H1 (cell line): ENCODE measurements around the gene KLK5. TPM values are rescaled to one million over a fixed set of nuclear protein-coding genes. Genes with fewer than 3 reads are reported as not detected.

Source experiments
- CTCF ChIA-PET: fragments of 300-600 bp; sonication (Branson Sonifier 250); formaldehyde crosslinking; loops from one replicate; lab custom pipeline; 2021; ENCODE audit not compliant: partially characterized antibody; lab: Charles Lee
- POLR2A ChIA-PET: fragments of 300-600 bp; sonication (Branson Sonifier 250); formaldehyde crosslinking; loops from one replicate; lab custom pipeline; 2021; ENCODE audit warnings: inconsistent platforms; ENCODE audit not compliant: partially characterized antibody; lab: Charles Lee
- DNase-seq, 2 experiments: peaks; one replicate each; pipeline versions ENCODE4 v3.0.0 to v3.0.0-alpha.2; 2010 to 2022; ENCODE audit warnings: low spot score in 2 of 2, low read depth in 1 of 2, mixed read lengths in 1 of 2
- FAIRE-seq: peaks from 2 replicates; lab custom pipeline; 2011; peaks lifted over from hg19 to GRCh38; lab: Jason Lieb, UNC
- H2AFZ ChIP-seq: 2 replicates; pipeline ENCODE4 v1.8.1; 2012; ENCODE audit warnings: low read length, inconsistent platforms
- H2AK5ac ChIP-seq: 2 replicates; pipeline ENCODE4 v1.6.1; 2013; ENCODE audit warnings: low read depth, low read length
- H2BK120ac ChIP-seq: replicated peaks from 2 replicates; pipeline ENCODE3; 2013; ENCODE audit warnings: low read depth, low read length, inconsistent platforms
- H2BK12ac ChIP-seq: 2 replicates; pipeline ENCODE4 v1.6.1; 2013; ENCODE audit warnings: low read depth, low read length
- H2BK15ac ChIP-seq: 2 replicates; pipeline ENCODE4 v1.6.1; 2013; ENCODE audit warnings: low read length
- H2BK20ac ChIP-seq: 2 replicates; pipeline ENCODE4 v1.6.1; 2013; ENCODE audit warnings: low read length
- H2BK5ac ChIP-seq: 2 replicates; pipeline ENCODE4 v1.6.1; 2013; ENCODE audit warnings: low read depth, low read length
- H3K14ac ChIP-seq: 2 replicates; pipeline ENCODE4 v1.6.1; 2013; ENCODE audit warnings: inconsistent platforms; ENCODE audit not compliant: insufficient read length
- H3K18ac ChIP-seq: 2 replicates; pipeline ENCODE4 v1.6.1; 2013; ENCODE audit warnings: low read length; ENCODE audit errors: extremely low read depth
- H3K23ac ChIP-seq: 2 replicates; pipeline ENCODE4 v1.6.1; 2013; ENCODE audit warnings: inconsistent platforms; ENCODE audit not compliant: insufficient read length
- H3K23me2 ChIP-seq: 2 replicates; pipeline ENCODE4 v1.6.1; 2013; ENCODE audit warnings: low read depth, low read length
- H3K27ac ChIP-seq: 2 replicates; pipeline ENCODE4 v1.6.1; 2011; ENCODE audit warnings: low read depth, low read length, inconsistent platforms
- H3K27me3 ChIP-seq, 4 experiments: replicated peaks in 1 of 4; 1 replicate in 1 of 4; 2 replicates in 3 of 4; pipeline versions ENCODE4 v1.6.1 to v1.8.1; 2011 to 2013; ENCODE audit warnings: low read length in 3 of 4, mild to moderate bottlenecking in 3 of 4, inconsistent platforms in 2 of 4, mixed read lengths in 2 of 4, moderate library complexity in 1 of 4; ENCODE audit not compliant: control insufficient read depth in 3 of 4, insufficient read depth in 3 of 4; ENCODE audit errors: extremely low read depth in 1 of 4
- H3K36me3 ChIP-seq, 4 experiments: 2 replicates each; pipeline versions ENCODE4 v1.6.1 to v1.8.1; 2011 to 2013; ENCODE audit warnings: mild to moderate bottlenecking in 4 of 4, low read length in 3 of 4, moderate library complexity in 2 of 4, control low read depth in 1 of 4, inconsistent platforms in 1 of 4; ENCODE audit not compliant: insufficient read depth in 4 of 4, control insufficient read depth in 2 of 4
- H3K4ac ChIP-seq: replicated peaks from 2 replicates; pipeline ENCODE3; 2013; ENCODE audit warnings: low read length, low read depth, mixed read lengths, inconsistent platforms; ENCODE audit not compliant: insufficient read length
- H3K4me1 ChIP-seq, 4 experiments: replicated peaks in 1 of 4; 1 replicate in 1 of 4; 2 replicates in 3 of 4; pipeline versions ENCODE4 v1.6.1 to v1.8.1; 2011 to 2013; ENCODE audit warnings: low read length in 3 of 4, inconsistent platforms in 2 of 4, mixed read lengths in 1 of 4; ENCODE audit not compliant: insufficient read depth in 4 of 4, control insufficient read depth in 3 of 4
- H3K4me2 ChIP-seq, 2 experiments: 2 replicates each; pipeline versions ENCODE4 v1.6.1 to v1.8.1; 2011 to 2013; ENCODE audit warnings: low read depth in 2 of 2, low read length in 2 of 2, control low read depth in 1 of 2, inconsistent platforms in 1 of 2, mild to moderate bottlenecking in 1 of 2; ENCODE audit not compliant: insufficient read depth in 1 of 2
- H3K4me3 ChIP-seq, 4 experiments: fragments of 200-600, 300-600 bp in 1 of 4; sonication (generic), shearing (Covaris generic), sonication (Bioruptor Twin) in 1 of 4; 2 replicates each; pipeline versions ENCODE4 v1.5.1 to v1.8.1; 2011 to 2016; ENCODE audit warnings: low read length in 4 of 4, low read depth in 3 of 4, control low read depth in 2 of 4, inconsistent platforms in 2 of 4, mild to moderate bottlenecking in 2 of 4, mixed read lengths in 1 of 4, moderate library complexity in 1 of 4; ENCODE audit not compliant: insufficient read depth in 2 of 4; ENCODE audit errors: extremely low read depth in 1 of 4
- H3K56ac ChIP-seq: replicated peaks from 2 replicates; pipeline ENCODE3; 2013; ENCODE audit warnings: low read depth, mild to moderate bottlenecking, mixed read lengths, low read length, inconsistent platforms; ENCODE audit not compliant: insufficient read length
- H3K79me1 ChIP-seq: 2 replicates; pipeline ENCODE4 v1.6.1; 2013; ENCODE audit warnings: low read depth, low read length, control low read depth
- H3K79me2 ChIP-seq, 2 experiments: 2 replicates each; pipeline versions ENCODE4 v1.6.1 to v1.8.1; 2012 to 2013; ENCODE audit warnings: low read length in 2 of 2, mild to moderate bottlenecking in 2 of 2, inconsistent platforms in 1 of 2; ENCODE audit not compliant: insufficient read depth in 2 of 2, control insufficient read depth in 1 of 2
- H3K9ac ChIP-seq, 4 experiments: replicated peaks in 1 of 4; 1 replicate in 1 of 4; 2 replicates in 3 of 4; pipeline versions ENCODE4 v1.6.1 to v1.8.1; 2011 to 2013; ENCODE audit warnings: low read depth in 3 of 4, low read length in 3 of 4, control low read depth in 2 of 4, mild to moderate bottlenecking in 2 of 4, moderate library complexity in 2 of 4, inconsistent platforms in 1 of 4; ENCODE audit errors: extremely low read depth in 1 of 4
- H3K9me3 ChIP-seq, 2 experiments: 2 replicates each; pipeline versions ENCODE4 v1.6.1 to v1.8.1; 2012 to 2013; ENCODE audit warnings: mild to moderate bottlenecking in 2 of 2, moderate library complexity in 2 of 2, control low read depth in 1 of 2, inconsistent platforms in 1 of 2, low read depth in 1 of 2, low read length in 1 of 2, mixed read lengths in 1 of 2; ENCODE audit not compliant: insufficient read depth in 2 of 2
- H4K20me1 ChIP-seq, 2 experiments: replicated peaks in 1 of 2; 2 replicates each; pipeline versions ENCODE3 to v1.8.1; 2011 to 2013; ENCODE audit warnings: inconsistent platforms in 2 of 2, low read length in 2 of 2, mild to moderate bottlenecking in 1 of 2; ENCODE audit not compliant: insufficient read depth in 2 of 2, control insufficient read depth in 1 of 2
- H4K5ac ChIP-seq: 2 replicates; pipeline ENCODE4 v1.6.1; 2013; ENCODE audit warnings: low read length, low read depth, mixed read lengths, inconsistent platforms; ENCODE audit not compliant: insufficient read length
- H4K8ac ChIP-seq: 2 replicates; pipeline ENCODE4 v1.8.0; 2013; ENCODE audit warnings: mild to moderate bottlenecking, moderate library complexity, low read length, inconsistent platforms; ENCODE audit not compliant: insufficient read depth; ENCODE audit errors: extremely low read depth
- H4K91ac ChIP-seq: replicated peaks from 2 replicates; pipeline ENCODE3; 2013; ENCODE audit warnings: low read length, mixed read lengths, inconsistent platforms; ENCODE audit not compliant: insufficient read length
- SUZ12 ChIP-seq: fragments of 200-600 bp; sonication (generic); IDR thresholded peaks from 2 replicates; pipeline ENCODE4 v1.6.1; 2012; ENCODE audit warnings: mild to moderate bottlenecking, inconsistent platforms, low read length, moderate library complexity, mixed read lengths
- WGBS, 2 experiments: shearing (Covaris generic) in 1 of 2; methylation state at CpG; one replicate each; pipeline versions ENCODE4 v1.1.6 to v1.1.7; 2013 to 2015; ENCODE audit warnings: low lambda C conversion rate in 2 of 2, mixed read lengths in 2 of 2, inconsistent platforms in 1 of 2, low coverage in 1 of 2, missing lambda C conversion rate in 1 of 2; ENCODE audit not compliant: insufficient replicate concordance in 2 of 2, insufficient coverage in 1 of 2, insufficient read length in 1 of 2; ENCODE audit errors: extremely low coverage in 1 of 2, missing lambda C conversion rate in 1 of 2; 5-methylcytosine and 5-hydroxymethylcytosine counted together
- polyA plus RNA-seq, 7 experiments: library from polyadenylated mRNA; depleted of rRNA in 3 of 7; stranded (reverse) in 5 of 7; unstranded in 2 of 7; fragments of >200 nt in 5 of 7; fragments of 200-250 nt in 2 of 7; gene quantifications; 1 replicate in 5 of 7; 2 replicates in 1 of 7; 4 replicates in 1 of 7; pipeline versions ENCODE4 v1.2.1 to v1.2.3, GENCODE V29; 2011 to 2013; ENCODE audit warnings: missing spikeins in 2 of 7, mixed read lengths in 2 of 7
- total RNA-seq: library from RNA; stranded (reverse); fragmentation: NEBNext Ultra II Directional; extraction: Animal tissue kit (Norgen Biotek cat#: 25700); gene quantifications from 2 replicates; pipeline ENCODE4 v1.2.1, GENCODE V29; 2021

KLK5 gene
- total and polyA plus RNA-seq, 2 of the 8 experiments (the other 6 are each of a cell fraction or from before 2014, with no cell fraction given), result 0.76 to 2.0 TPM

DNA sequence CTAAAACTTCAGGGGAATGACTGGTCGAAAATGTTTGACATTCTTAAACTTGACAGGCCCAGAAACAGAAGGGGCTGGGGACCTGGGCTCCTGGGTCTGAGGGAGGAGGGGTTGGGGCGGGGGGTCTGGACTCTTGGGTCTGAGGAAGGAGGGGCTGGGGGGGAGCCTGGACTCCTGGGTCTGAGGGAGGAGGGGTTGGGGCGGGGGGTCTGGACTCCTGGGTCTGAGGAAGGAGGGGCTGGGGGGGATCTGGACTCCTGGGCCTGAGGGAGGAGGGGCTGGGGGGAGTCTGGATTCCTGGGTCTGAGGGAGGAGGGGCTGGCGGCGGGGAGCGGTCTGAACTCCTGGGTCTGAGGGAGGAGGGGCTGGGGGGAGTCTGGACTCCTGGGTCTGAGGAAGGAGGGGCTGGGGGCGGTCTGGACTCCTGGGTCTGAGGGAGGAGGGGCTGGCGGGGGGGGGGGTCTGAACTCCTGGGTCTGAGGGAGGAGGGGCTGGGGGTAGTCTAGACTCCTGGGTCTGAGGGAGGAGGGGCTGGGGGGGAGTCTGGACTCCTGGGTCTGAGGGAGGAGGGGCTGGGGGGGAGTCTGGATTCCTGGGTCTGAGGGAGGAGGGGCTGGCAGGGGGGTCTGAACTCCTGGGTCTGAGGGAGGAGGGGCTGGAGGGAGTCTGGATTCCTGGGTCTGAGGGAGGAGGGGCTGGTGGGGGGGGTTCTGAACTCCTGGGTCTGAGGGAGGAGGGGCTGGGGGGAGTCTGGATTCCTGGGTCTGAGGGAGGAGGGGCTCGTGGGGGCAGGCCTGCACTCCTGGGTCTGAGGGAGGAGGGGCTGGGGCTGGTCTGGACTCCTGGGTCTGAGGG, 22.1 kb upstream of the KLK5 start:
- H2AK5ac ChIP-seq, result no peak overlapping the region
- H4K20me1 ChIP-seq, result no peaks in the 10 kb centered on the region
- H3K4me1 ChIP-seq, result peaks cover 3 to 24% (median 13%) of the 10 kb centered on the region in 4 experiments; a peak in 6 of 7 replicates
- WGBS, 2 experiments, result 58% methylated on average over 1 of the region's 9 CpGs; no CpG with 5 or more reads in 1 of the 2 experiments
- no peaks in the 10 kb centered on the region for H3K79me1 ChIP-seq
- no peak overlapping the region for H3K9ac ChIP-seq
- H3K9me3 ChIP-seq, result no peaks in the 10 kb centered on the region
- no peak overlapping the region for H3K4me3 ChIP-seq
- H2BK120ac ChIP-seq, result no peak overlapping the region
- no peaks in the 10 kb centered on the region for H3K23me2 ChIP-seq
- ChIA-PET CTCF (interaction anchor here (0.7 to 1.7 kb wide), 7 partner anchors 9 to 53 kb away, joined by 3 to 5 read pairs (median 3); no protein-coding TSS in a partner anchor), POLR2A (interaction anchor here (0.7 kb wide), 2 partner anchors 16 to 27 kb away, joined by 3 to 4 read pairs; partner anchors contain the start of gene KLK8)
- no peak overlapping the region for H3K14ac ChIP-seq
- H4K8ac ChIP-seq, result no peak overlapping the region
- 0 out of 4 replicates have a peak overlapping the region, but pooled peaks of 1 of the 2 experiments have one; percentile 44 for H3K4me2 ChIP-seq
- H4K5ac ChIP-seq, result no peak overlapping the region
- H3K27ac ChIP-seq, result no peak overlapping the region
- no peak overlapping the region for H2BK15ac ChIP-seq
- H2BK20ac ChIP-seq, result no peak overlapping the region
- 0 out of 8 replicates have a peak, but pooled peaks cover 0 to 3% (median 0%) of the 10 kb centered on the region in 4 experiments for H3K36me3 ChIP-seq
- DNase-seq (no peak), FAIRE-seq (no peak)
- no peak overlapping the region for H3K18ac ChIP-seq
- no peaks in the 10 kb centered on the region for H3K79me2 ChIP-seq
- H2BK5ac ChIP-seq, result no peak overlapping the region
- no peak overlapping the region for H4K91ac ChIP-seq
- no peak overlapping the region for H2AFZ ChIP-seq
- no peak overlapping the region for H3K56ac ChIP-seq
- TF ChIP-seq SUZ12, result no peak
- TF ChIP-seq, all 59 proteins: peak for 0
- Histone ChIP-seq H3K27me3 (no peaks in the 10 kb centered on the region), H3K23ac (no peak overlapping the region), H3K4ac (no peak overlapping the region), H2BK12ac (no peak overlapping the region)
